Measurements from ENCODE around the gene MOB2.
"Not testable (repeated sequence)": the region's sequence is repeated elsewhere in the genome, so short reads cannot be mapped to it uniquely, and the experiment has no call there.

The MOB2 gene

DNA sequence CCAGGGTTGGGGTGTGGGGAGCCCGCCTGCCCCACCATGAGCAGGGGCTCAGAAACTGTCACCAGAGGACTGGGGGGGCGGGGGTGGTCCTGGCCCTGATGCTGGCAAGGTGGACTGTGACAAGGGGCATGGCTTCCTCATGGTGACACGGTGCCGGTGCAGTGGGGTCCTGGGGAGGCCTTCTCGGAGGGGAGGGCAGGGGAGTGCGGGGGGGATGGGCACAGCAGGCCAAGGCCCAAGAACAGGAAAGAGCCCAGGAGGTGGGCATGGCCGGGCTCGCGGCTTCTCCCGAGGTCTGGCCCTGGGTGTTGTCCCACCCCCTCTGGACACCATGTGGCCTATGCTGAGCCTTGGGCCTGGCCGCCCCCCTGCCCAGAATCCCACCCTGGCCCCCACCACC is 47.2 kb downstream of the MOB2 start:
- DNase-seq: no peak

DNA sequence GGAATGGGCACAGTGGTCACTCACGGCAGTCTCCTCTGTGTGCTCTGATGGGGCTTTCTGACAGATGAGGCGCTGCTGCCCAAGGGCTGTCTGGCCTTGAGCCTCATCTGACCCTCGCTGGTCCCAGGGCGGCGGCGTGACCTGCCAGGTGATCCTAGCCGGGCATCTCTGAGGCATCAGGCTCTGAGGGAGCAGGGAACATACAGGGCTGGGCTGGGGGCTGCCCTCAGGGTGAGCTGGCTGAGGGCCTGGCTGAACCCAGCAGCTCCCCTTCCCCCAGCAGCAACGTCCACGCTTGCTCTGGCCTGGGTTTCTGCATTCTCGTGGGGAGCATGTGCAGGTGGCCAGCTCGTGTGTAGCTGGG is 47.6 kb downstream of the MOB2 start:
- no peak for DNase-seq

DNA sequence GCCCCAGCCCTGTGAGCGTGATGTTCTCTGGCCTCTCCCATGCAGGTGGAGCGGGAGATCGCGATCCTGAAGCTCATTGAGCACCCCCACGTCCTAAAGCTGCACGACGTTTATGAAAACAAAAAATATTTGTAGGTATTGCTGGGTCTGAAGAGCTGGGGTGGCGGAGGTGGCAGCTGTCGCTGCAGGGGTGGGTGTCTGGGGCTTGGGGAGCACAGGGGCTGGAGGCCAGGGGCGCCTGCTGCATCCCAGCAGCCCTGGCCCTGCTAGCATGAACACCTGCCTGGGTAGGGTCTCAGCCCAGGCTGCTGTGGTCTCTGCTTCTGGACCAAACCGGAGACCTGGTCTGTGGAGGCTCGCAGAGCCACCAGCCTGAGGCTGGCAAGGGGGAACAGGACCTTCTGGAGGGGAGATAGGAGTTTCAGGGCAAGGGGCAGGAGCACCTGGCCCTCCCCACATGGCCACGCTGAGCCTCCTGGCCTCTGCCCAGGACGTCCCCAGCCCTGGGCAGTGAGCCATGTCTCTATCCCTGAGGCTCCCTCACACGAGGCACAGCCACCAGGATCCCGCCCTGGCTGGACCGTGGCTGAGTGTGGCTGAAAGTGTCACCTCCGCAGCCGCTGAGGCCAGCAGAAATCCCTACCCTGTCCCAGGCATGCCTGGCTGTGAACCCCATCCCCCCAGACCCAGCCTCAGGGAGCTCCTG is 48.2 kb downstream of the MOB2 start:
- no peak for DNase-seq

DNA sequence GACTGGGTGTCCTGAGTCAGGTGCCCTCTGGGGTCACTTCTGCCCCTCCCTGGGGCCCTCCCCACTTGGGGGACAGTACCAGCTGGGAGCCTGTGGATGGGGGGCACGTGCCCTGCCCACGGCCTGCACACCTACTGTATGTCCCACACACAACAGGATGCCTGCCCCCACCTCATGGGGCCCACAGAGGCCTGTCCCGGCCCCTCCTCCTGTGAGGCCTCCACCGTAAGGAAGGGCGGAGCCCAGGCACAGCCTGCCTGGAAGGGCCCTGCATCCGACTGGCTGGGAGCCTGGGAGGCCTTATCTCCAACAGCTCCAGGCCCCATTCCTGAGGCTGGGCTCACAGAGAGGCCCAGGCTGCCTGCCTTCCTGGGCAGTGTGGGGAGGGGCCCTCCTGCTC is 49.1 kb downstream of the MOB2 start:
- peak; percentile 38 for DNase-seq

DNA sequence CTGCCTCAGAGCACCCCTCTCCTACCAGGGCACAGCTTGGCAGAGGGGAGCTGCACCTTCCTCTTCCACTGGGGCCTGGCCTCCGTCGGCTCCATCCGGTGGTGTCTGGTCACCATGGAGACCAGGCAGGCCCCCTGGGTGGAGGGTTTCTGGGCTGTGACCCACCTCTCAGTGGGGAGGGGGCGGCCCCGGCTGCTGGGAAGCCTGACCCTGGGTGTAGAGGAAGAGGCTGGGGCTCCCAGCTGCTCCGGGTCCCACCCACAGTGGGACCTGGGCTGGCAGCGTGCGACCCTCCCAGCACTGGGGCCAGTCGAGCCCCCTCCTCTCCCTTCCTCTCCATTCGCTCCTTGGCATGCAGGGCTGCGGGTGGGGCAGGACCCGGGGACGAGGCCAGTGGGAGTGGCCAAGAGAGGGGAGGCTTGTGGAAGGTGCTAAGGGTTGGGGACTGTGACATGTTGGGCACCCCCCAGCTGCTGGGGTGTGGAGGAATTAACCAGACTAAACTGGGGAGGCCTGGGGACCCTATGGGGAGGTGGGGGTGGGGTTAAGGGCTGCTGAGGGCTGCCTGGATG is 50.0 kb downstream of the MOB2 start:
- no peak for DNase-seq

DNA sequence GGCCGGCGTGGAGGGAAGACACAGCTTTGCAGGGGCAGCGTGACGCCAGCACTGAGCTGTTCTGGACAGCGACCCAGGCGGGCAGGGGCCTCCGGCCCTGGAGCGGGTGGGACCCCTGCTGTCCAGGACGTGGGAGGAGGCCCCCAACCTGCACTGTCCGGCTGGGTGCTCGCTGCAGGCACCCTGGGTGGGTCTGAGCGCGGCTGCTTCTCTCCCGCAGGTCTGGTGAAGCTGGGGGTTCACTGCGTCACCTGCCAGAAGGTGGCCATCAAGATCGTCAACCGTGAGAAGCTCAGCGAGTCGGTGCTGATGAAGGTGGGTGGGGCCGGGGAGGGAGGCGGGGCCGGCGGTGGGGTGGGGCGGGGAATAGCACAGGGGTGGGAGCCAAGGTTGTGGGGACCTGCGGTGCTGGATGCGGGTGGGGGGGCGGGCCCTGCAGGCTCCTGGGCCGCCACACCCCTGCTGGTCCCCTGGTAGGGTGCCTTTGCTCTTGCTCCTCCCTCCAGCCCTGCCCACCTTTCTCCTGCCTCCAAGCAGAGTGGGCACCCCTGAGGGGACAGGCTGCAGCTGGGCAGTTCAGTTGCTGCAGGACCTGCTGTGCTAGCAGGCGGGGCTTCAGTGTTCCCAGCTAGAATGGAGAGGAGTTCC is 50.6 kb downstream of the MOB2 start:
- no peak for DNase-seq

DNA sequence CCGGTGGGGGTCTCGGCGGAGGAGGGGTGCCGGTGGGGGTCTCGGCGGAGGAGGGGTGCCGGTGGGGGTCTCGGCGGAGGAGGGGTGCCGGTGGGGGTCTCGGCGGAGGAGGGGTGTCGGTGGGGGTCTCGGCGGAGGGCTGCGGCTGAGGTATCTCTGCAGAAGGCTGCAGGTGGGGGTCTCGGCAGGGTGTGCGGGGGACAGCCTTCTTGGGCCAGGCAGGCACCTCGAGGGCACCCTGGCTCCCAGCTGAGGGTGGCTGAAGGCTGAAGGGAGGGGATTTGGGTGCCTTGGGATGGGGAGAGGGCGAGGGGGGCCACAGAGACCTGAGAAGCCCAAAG is 51.1 kb downstream of the MOB2 start:
- not testable (repeated sequence) for DNase-seq

DNA sequence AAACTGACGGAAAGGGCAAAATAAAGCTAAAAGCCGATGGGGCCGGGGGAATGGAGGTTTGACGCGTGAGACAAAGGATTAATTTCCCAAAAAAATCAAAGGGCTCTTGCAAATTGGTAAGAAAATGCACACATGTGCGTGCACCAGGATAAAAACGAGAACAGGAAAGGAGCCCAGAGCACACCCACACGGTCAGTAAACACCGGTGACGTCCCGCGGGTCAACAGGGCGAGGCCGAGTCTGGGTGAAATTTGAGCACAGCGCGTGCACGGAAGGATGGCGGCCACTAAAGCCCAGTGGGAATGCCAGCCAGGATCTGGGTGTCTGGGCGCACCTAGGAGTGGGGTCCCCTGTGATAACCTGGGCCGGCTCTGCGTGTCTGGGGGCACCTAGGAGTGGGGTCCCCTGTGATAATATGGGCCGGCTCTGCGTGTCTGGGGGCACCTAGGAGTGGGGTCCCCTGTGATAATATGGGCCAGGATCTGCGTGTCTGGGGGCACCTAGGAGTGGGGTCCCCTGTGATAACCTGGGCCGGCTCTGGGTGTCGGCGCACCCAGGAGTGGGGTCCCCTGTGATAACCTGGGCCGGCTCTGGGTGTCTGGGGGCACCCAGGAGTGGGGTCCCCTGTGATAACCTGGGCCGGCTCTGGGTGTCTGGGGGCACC is 52.5 kb downstream of the MOB2 start:
- DNase-seq: no peak

DNA sequence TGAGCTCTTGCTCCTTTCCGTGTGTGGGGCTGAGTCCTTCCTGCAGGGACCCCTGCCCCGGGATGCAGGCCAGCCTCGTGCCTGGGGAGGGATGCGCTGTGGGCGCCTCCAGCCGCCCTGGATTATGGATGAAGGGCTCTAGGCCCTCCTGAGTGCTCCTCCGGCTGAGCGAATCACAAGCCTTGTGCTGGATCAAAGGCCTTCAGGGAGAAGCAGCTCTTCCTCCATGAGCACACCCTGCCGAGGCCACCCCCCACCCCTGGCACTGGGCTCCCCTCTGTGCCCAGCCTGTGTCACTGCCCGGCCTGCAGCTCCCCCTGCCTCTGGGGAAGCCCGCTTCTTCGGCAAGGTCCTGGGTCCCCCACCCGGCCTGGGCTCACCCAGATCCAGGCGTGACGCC is 53.0 kb downstream of the MOB2 start:
- no peak for DNase-seq

DNA sequence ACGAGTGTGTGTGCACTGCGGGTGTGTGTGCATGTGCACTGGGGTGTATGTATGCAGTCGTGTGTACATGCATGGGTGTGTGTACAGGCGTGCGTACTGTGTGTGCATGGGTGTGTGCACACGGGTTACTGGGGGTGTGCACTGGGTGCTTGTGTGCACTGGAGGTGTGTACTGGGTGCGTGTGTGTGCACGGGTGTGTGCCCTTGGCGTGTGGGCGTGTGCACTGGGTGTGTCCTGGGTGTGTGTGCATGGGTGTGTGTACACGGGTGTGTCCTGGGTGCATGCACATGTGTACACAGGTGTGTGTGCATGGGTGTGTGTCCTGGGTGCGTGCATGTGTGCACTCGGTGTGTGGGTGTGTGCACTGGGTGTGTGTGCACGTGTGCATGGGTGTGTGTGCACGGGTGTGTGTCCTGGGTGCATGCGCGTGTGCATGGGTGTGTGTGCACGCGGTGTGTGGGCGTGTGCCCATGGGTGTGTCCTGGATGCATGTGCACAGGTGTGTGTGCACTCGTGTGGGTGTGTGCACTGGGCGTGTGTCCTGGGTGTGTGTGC is 57.7 kb downstream of the MOB2 start:
- no peak for DNase-seq

DNA sequence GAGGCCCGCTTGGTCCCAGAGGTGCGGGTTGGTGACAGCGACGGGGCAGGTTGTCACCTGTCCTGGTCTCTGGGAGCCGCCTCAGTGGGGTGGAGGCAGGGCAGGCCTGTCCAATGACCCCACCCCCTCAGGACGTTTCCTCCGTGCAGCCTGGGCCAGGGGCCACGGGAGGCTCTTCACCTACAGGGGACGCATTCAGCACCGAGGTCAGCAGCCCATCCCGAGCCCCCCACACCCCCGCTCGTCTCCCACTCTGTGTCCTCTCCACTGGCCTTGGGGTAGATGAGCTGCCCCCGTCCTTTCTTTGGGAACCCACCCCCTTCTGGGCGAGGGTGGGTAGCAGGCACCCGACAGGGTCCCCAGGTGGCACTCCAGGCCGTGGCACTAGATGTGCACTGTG is 61.1 kb downstream of the MOB2 start:
- no peak for DNase-seq

DNA sequence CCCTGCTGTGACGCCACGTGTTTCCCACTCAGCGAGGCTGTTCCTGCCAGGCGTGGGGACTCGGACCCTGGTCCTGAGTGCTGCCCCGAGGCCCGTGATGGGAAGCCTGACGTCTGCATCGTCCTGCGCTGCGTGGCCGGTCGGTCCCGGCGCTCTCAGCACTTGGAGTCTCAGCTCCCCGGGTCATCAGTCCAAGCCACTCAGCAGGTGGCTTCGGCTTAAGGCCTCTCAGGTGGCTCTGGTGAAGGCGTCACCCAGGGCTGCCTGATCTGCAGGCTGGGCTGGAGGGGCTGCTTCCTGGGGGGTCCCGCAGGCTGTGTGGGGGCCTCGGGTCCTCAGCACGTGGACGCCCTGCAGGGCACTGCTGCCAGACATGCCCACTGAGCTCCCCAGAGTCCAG is 61.6 kb downstream of the MOB2 start:
- no peak for DNase-seq

DNA sequence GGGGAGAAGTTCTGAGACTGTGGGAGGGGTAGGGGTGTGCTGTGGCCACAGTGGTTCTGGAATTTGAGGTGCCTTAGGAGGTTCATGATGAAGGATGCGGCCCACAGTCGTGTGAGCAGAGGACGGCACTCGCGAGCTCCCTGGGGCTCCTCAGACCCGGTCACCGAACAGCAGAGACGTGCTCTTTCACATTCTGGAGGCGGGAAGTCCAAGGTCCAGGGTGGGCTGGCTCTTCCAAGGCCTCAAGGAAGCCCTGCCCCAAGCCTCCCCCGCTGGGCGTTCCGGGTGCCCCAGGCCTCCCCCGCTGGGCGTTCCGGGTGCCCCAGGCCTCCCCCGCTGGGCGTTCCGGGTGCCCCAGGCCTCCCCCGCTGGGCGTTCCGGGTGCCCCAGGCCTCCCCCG is 63.2 kb downstream of the MOB2 start:
- DNase-seq: not testable (repeated sequence)

DNA sequence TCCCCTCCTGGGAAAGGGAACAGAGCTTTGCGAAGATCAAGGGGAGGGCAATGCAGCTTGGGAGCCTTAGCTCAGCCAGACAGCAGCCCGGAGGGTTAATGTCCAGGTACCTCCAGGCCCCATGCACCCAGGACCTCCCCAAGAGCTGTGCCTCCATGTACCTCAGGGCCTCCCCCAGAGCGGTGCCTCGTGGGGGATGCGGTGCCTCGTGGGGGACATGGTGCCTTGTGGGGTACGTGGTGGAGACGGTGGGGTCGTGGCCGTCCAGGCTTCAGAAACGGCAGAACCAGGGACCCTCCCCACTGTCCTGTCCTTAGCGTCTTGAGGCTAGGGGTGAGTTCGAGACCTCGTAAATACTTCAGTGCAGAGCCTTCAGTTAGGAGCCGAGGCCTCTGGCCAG is 63.6 kb downstream of the MOB2 start:
- DNase-seq: no peak

DNA sequence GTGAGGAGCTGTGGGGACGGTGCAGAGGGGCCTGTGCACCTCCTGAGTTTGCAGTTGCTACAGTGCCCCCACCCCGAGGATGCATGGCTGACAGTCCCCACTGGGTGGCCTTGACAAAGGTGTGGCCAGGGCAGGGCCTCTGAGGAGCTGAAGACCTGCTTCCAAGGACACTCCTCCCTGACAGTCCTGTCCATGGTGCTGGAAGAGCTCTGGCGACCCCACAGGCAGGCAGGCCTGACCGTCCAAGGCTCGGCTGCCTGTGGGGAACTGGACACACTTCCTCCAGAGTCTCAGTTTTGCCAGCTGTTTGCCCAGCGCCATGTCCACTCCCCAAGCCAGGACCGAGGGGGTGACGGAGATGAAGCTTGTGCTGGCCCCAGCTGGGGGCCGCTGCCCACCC is 64.1 kb downstream of the MOB2 start:
- DNase-seq: no peak

DNA sequence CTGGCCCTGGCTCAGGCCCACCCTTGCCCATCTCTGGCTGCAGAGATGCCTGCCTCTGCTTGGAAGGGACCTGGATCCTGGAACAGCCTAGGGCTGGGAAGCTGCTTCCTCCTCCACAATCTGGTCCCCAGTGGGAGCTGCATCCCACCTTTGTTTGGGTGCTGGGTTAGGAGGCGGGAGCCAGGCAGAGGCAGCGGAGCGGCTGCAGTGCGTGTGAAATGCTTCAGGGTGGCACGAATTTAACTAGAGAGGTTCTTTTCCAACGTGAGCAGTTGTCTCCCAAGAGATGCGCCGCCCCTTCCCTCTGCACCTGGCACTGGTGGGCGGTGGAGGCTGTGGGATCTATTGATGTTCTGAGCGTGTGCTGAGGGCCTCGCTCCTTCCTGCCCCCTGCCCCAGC is 65.3 kb downstream of the MOB2 start:
- DNase-seq: no peak

DNA sequence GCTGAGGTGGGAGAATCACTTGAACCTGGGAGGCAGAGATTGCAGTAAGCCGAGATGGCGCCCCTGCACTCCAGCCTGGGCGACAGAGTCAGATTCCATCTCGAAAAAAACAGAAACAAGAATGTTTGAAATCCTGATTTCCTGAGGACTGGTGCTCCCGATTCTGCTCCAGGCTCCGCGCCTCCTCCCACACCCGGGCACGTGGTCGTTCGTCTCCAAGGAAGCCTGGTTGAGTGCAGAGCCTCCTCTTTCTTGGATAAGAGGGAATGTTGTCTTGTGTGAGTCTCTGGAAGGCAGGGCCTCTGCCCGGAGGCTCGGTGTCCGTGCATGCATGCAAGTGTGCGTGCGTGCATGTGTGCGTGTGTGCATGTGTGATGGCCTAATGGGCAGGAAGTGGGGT is 66.8 kb downstream of the MOB2 start:
- DNase-seq: no peak

Data from fibroblast of skin of back (primary cell).